NT2/D1 (cell line): Measurements from ENCODE around the gene PRKCH.

Experiments used
- SUZ12 ChIP-seq: IDR thresholded peaks from 2 replicates; pipeline ENCODE4 v1.6.1; 2011; ENCODE audit not compliant: insufficient read length, insufficient read depth; ENCODE audit errors: extremely low read depth
- YY1 ChIP-seq: IDR thresholded peaks from 2 replicates; pipeline ENCODE4 v1.6.1; 2011; ENCODE audit not compliant: insufficient read length, insufficient read depth
- ZNF274 ChIP-seq: IDR thresholded peaks from 2 replicates; pipeline ENCODE4 v1.6.1; 2011; ENCODE audit warnings: mild to moderate bottlenecking, low read depth, low read length

DNA sequence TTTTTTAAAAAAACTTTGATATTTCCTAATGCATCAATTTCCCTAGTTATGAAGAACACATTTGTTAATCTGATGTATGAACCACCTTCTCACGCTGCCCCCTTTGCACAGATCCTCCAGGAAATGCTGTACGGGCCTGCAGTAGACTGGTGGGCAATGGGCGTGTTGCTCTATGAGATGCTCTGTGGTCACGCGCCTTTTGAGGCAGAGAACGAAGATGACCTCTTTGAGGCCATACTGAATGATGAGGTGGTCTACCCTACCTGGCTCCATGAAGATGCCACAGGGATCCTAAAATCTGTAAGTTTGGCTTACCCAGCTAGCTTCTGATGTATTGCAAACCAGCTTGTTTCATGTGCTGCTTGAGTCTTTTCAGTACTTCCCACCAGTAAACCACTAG, 208.9 kb downstream of the PRKCH start:
- no peak for TF ChIP-seq YY1
- no peak for TF ChIP-seq SUZ12
- no peak for TF ChIP-seq ZNF274
